Central memory CD4-positive, alpha-beta T cell (primary cell): ENCODE results near the gene EN2.

Experiments
- DNase-seq: peaks from one replicate; pipeline ENCODE4 v3.0.0; 2022

The EN2 gene

DNA sequence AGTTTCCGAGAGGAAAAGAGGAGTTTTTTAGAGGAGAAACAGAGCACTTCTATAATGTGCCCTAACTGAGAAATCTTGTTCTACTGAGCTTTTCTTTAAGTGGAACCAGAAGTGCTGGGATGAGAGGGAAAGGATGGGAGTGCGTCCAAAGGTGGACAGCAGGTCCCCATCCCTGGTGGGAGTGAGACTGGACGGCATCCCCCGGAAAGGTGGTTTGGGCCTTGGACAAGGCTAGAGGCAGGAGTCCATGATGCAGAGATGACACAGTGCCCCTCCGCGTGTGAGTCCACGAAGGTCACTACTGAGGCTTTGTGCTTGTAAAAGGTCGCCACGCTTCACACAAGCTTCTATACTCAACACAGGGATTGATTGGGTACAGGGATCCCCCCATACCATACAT, 6.1 kb upstream of the EN2 start:
- no peak for DNase-seq

GRCh38 chr7:155452505-155453295, 5.2 kb upstream of the EN2 start:
- DNase-seq = no peak

GRCh38 chr7:155453296-155454182, 4.4 kb upstream of the EN2 start:
- DNase-seq = no peak

DNA sequence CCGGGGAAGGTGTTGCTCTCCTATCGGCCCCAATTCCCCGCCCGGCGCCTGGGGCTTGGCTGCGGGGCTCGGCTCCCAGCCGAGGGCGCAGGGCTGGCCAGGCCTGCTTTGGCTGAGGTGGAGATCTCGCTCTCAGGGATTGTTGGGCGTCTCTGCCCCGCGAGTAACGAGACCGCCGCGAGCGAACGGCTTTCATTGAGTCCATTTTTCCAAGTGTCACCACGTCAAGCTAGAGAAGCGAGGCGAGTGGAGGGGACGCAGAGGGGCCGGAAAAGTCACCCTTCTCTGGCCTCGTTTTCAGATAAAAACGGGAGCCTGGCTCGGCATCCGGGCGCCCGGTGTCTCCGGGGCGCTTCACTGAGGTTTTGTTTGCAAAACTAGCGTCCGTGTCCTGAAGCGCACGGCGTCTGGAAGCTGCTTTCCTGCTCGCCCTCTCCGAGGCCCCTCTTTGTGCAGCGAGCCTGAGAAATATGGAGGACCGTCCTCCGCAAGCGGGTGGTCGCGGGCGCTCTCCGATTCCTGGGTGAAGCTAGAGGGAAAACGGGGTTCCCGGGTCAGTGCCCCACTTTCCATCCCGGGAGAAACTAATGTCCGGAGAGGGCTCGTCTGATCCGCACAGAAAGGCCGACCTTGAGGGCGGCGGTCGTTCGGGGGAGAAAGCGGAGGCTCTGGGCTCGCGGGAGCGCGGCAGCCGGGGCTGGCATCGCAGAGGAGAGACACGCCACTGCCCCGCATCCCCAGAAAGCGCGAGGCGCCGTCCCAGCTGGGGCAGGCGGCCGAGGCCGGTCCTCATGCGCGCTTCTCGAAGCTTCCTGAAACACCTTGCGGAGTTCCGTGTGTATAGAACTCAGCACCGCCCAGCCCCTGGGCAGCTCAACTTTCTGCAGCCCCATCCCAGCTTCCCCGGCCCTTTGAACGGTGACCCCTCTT, 3.5 kb upstream of the EN2 start:
- no peak for DNase-seq

- no peak for DNase-seq
Measured at GRCh38 chr7:155455132-155455693, 2.7 kb upstream of the EN2 start.

DNA sequence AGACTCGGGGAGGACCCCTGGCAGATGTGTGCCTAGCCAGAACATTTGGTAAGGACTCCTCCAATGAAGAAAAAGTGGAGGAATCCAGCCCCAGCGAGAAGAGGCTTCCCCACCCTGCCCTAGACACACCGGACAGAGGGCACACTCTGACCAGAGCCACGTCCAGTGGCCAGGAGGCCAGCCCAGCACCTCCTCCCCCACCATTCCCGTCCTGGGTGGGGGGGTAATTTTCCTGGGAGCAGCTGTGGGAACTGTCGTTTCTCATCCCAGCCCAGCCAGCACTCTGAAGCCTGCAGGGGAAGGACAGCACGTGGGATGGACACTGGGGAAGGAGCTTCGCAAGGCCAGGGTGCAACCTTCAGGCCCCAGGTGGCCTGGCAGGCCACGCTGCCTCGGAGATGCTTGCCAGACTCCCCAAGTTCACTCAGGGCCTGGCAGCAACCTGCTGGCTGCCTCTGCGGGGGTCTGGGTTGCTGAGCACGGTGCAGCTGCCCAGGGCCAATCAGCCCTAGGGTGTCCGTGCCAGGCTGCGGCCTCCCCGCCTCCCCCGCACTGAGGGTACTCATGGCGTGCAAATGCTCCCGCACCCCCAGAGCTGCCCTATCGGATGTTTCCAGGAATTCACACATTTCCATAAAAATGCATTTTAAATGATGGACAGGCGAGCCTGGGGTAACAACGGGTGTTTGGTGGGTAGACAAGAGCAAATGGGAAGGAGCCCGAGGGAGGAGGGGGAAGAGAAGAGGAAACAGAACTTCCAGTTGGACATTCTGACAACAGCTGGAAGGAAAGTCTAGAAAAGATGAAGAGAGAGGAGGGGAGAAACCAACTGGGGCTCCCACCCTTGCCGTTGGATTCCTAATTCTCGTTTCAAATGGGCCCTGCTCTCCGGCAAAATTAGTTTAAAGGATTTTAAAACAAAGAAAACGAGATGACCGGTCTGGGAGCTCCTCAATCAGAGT, 1.9 kb upstream of the EN2 start:
- no peak for DNase-seq

- DNase-seq = no peak
Measured at GRCh38 chr7:155456738-155457543, 988 bp upstream of the EN2 start.

DNA sequence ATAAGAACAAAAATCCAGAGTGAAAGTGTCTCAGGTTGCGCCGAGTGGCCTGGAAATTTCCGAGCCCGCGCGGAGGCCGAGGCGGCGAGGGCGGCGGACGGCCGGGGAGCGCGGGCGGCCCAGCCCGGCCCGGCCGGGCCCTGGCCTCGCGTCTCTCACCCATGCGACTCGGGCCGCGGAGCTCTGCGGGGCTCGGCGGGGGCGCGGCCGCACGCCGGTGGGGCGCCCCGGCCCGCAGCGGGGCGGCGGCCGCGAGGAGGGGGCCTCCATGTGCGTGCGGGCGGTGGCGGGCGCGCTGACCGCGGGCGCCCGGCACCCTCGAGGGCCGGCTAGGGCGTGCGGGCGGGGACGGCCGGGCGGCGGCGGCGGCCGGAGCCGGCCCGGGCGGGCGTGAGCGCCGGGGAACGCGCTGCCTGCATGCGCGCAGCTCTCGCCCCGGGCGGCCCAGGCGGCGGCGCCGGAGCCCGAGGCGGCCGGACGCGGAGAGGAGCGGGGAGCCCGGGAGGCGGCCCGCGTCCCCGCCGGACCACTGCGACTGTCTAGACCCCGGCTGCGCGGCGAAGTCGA, 302 bp upstream of the EN2 start:
- no peak for DNase-seq

- no peak for DNase-seq
Measured at GRCh38 chr7:155458878-155459699, 1.2 kb downstream of the EN2 start.

DNA sequence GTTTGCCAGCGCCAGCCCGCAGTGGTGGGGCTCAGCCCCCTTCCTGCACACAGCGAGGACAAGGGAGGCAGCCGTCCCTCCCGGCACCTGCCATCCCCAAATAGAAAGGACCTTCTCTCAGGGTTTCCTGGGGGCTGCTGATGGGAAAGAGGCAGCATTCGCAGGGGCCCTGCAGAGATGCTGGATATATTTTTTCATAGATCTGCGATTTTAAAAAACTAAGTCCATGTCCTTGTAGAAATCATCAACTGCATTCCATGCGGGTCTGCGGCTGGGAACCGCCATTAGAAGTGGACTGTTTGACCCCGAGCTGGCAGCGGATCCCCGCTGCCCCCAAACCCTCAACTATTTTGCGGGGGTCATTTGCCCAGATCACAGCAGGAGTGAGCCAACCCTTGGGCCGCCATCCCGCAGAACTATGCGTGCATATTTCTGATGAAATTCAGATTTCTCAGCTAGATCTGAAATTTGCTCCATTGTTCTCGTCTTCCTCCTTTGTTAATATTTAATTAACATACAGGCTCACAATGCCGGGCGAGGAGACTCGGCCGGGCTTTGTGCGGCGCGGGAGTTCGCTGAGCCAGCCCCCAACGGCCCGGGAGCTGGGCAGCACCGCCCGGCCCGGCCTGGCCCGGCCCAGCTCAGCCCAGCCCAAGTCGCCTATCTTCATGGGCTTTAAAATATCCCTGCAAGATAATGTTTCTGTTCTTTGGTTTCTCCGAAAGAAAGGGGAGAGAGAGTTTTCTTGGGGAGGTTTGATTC, 2.0 kb downstream of the EN2 start:
- no peak for DNase-seq

DNA sequence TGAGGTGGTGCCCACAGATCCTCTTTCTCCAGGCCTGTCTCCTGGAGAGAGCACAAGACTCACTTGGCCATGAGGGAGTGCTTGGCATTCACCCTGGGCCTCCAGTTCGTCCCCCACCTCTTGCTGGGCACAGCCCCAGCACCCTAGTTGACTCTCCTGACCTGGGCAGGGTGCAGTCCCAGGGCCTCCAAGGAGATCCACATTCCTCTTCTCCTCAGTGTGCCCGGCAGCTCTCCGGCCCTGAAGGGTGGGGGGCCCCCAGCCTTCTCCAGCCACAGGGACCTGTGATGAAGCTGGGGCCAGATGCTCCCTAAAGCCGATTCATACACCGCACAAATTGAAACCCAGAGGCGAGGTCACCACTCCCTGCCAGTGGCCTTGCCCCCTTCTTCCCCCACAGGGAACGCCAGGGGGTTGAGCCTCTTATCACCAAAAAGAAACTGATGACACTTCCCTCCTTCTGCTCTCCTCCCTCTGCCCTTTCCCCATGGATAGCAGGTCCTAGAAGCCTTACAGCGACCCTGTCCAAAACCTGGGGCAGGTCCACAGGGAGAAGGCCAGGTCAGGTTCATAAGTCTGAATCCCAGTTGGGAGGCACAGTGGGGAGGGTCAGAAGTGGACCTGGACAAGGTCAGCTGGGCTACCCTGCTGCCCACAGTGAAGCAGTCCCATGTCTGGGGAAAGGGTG, 3.1 kb downstream of the EN2 start:
- DNase-seq = no peak

- DNase-seq = no peak
Measured at GRCh38 chr7:155461631-155462030, 3.7 kb downstream of the EN2 start.

- no peak for DNase-seq
Measured at GRCh38 chr7:155462163-155462735, 4.3 kb downstream of the EN2 start.

GRCh38 chr7:155463114-155463811, 5.3 kb downstream of the EN2 start:
- DNase-seq = no peak

DNA sequence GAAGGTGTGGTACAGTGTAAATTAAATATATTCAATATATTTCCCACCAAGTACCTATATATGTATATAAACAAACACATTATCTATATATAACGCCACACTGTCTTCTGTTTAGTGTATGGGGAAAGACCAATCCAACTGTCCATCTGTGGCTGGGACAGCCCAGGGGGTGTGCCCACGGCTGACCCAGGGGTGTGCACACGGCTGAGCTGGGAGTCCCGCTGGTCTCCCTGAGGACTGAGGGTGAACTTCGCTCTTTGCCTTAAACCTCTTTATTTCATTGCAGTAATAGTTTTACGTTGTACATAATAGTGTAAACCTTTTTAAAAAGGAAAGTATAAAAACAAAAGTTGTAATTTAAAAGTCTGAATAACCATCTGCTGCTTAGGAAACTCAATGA, 6.3 kb downstream of the EN2 start:
- DNase-seq = no peak

GRCh38 chr7:155464948-155465739, 7.2 kb downstream of the EN2 start:
- no peak for DNase-seq
